Testis (tissue), 3 donors: ENCODE results near the gene DLX4. TPM values are rescaled to one million over a fixed set of nuclear protein-coding genes. Genes with fewer than 3 reads are reported as not detected.

Source experiments
- DNase-seq: peaks from one replicate; pipeline ENCODE4 v3.0.0-alpha.2; 2019
- H3K27ac ChIP-seq, 2 donors: fragments of 200-600 bp; sonication (generic); one replicate each; pipeline ENCODE4 v1.5.1; 2019
- H3K27me3 ChIP-seq: fragments of 200-600 bp; sonication (generic); one replicate; pipeline ENCODE4 v1.5.1; 2019
- H3K36me3 ChIP-seq: fragments of 200-600 bp; sonication (generic); one replicate; pipeline ENCODE4 v1.5.1; 2017; ENCODE audit warnings: low read depth; ENCODE audit errors: missing control alignments
- H3K4me1 ChIP-seq: fragments of 200-600 bp; sonication (generic); one replicate; pipeline ENCODE4 v1.5.1; 2019
- H3K4me3 ChIP-seq, 2 donors: fragments of 200-600 bp; sonication (generic); one replicate each; pipeline ENCODE4 v1.5.1; 2017 to 2019
- H3K9me3 ChIP-seq: fragments of 200-600 bp; sonication (generic); one replicate; pipeline ENCODE4 v1.5.1; 2017
- POLR2A ChIP-seq: fragments of 450-650 bp; IDR thresholded peaks from one replicate; pipeline ENCODE4 v1.6.1; 2017; ENCODE audit warnings: antibody characterized with exemption, mild to moderate bottlenecking, moderate library complexity
- WGBS, 2 donors: methylation state at CpG; one replicate each; pipeline ENCODE4 v1.1.5; 2018; 5-methylcytosine and 5-hydroxymethylcytosine counted together
- intact Hi-C: fragments of 100-400 bp; cut with DNase I; formaldehyde crosslinking; loops from one replicate; pipeline ENCODE4 v1.15.1; 2023; ENCODE audit warnings: low total_unique reads
- polyA plus RNA-seq: library from polyadenylated mRNA; stranded (reverse); fragments of 350-450 nt; fragmentation: Illumina TruSeq; extraction: RNeasy Lipid Tissue Mini Kit (QIAGEN cat#74804); gene quantifications from one replicate; pipeline ENCODE4 v1.2.3, GENCODE V29; 2014; ENCODE audit warnings: low read depth, low replicate concordance; ENCODE audit not compliant: insufficient read depth
- total RNA-seq, 2 donors: library from RNA; depleted of rRNA; stranded (reverse); fragments of >200 nt; gene quantifications; one replicate each; pipeline ENCODE4 v1.2.3, GENCODE V29; 2016
- TF ChIP-seq, protein P1 (sequence below), 3 experiments: fragments of 450-650 bp in 2 of 3; fragments of 200-600 bp in 1 of 3; sonication (generic) in 1 of 3; IDR thresholded peaks; one replicate each; pipeline ENCODE4 v1.5.1; 2016 to 2019; ENCODE audit warnings: antibody characterized with exemption in 3 of 3, mild to moderate bottlenecking in 2 of 3, moderate library complexity in 1 of 3

The DLX4 gene
- total and polyA plus RNA-seq, 3 donors from 2014 or later = 0.30 to 1.2 (median 0.37) TPM

GRCh38 chr17:50015146-50015545 lies 46.2 kb downstream of the DLX4 start:
- Histone ChIP-seq H3K4me1 (no peaks in the 10 kb centered on the region), H3K4me3 (no peak overlapping the region), H3K36me3 (no peaks in the 10 kb centered on the region), H3K27me3 (no peaks in the 10 kb centered on the region), H3K27ac (no peak overlapping the region), H3K9me3 (no peaks in the 10 kb centered on the region)
- TF ChIP-seq POLR2A = no peak
- TF ChIP-seq, protein P1, sequence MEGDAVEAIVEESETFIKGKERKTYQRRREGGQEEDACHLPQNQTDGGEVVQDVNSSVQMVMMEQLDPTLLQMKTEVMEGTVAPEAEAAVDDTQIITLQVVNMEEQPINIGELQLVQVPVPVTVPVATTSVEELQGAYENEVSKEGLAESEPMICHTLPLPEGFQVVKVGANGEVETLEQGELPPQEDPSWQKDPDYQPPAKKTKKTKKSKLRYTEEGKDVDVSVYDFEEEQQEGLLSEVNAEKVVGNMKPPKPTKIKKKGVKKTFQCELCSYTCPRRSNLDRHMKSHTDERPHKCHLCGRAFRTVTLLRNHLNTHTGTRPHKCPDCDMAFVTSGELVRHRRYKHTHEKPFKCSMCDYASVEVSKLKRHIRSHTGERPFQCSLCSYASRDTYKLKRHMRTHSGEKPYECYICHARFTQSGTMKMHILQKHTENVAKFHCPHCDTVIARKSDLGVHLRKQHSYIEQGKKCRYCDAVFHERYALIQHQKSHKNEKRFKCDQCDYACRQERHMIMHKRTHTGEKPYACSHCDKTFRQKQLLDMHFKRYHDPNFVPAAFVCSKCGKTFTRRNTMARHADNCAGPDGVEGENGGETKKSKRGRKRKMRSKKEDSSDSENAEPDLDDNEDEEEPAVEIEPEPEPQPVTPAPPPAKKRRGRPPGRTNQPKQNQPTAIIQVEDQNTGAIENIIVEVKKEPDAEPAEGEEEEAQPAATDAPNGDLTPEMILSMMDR (IDR thresholded peaks at IDR 0.05) = no peak
- WGBS, 2 donors = 86 to 92% methylated on average over 2 of the region's 2 CpGs
- no peak for DNase-seq
- intact Hi-C loops = no loop called here

DNA sequence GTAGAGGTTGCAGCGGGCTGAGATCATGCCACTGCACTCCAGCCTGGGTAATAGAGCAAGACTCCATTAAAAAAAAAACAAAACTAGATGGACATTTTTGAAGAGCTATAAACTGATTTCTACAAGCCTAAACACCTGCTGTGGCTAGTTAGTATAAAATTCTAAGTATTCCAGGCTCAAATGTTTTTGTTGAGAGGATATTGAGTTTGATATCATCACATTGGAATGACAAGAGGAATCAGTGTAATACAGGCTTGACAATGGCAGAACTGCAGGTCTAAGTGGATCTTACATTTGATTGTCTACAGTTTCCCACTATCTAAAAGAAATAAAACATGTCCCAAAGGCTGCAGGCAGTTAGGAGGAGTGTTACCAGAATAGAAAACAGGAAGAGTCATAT lies 49.9 kb downstream of the DLX4 start:
- no peak for DNase-seq
- WGBS, 2 donors = 82 to 91% methylated on average over 1 of the region's 1 CpG
- H3K27ac ChIP-seq = no peak overlapping the region
- no peaks in the 10 kb centered on the region for H3K9me3 ChIP-seq
- intact Hi-C loops = no loop called here
- no peaks in the 10 kb centered on the region for H3K27me3 ChIP-seq
- H3K4me1 ChIP-seq = no peaks in the 10 kb centered on the region
- no peak overlapping the region for H3K4me3 ChIP-seq
- no peaks in the 10 kb centered on the region for H3K36me3 ChIP-seq
- TF ChIP-seq, protein P1 (IDR thresholded peaks at IDR 0.05) = no peak
- TF ChIP-seq POLR2A = no peak

DNA sequence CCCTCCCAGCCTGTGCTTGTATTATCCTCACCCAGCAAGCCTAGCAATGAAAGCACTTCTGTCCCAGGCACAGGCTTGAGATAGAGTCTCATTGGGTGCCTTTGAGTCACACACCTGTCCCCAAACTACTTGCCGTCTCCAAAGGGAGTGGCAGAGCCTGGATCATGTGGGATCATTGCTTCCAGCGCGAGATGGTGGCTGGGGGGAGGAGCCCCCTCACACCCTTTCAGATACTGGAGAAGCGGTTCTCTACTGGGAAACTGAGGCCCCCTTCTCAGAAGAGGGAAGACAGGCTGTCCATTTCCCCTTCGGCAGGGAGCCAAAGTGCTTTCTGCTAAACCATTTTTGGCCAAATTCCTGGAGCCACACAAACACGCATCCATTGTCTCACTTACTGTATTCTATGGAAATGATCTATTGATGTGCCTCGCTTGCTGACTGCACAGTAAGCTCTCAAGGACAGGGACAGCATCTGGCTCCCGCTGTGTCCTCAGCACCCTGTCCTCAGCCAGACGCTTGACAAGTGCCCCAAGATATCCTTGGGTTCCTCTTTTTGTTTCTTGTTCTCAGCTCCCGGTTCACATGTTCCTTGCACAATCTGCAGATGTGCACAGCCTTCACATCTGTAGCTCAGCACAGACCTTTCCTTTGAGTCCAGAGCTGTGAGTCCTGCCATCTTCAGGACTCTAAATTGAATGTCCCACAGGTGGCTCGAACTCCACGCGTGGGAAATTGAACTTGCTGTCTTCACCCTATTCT lies 52.0 kb downstream of the DLX4 start:
- no peaks in the 10 kb centered on the region for H3K36me3 ChIP-seq
- no peaks in the 10 kb centered on the region for H3K9me3 ChIP-seq
- H3K27ac ChIP-seq = no peak overlapping the region
- intact Hi-C loops = no loop called here
- WGBS, 2 donors = 66 to 68% methylated on average over 13 of the region's 13 CpGs
- H3K27me3 ChIP-seq = no peaks in the 10 kb centered on the region
- H3K4me1 ChIP-seq = no peaks in the 10 kb centered on the region
- no peak overlapping the region for H3K4me3 ChIP-seq
- no peak for DNase-seq
- TF ChIP-seq, protein P1 (IDR thresholded peaks at IDR 0.05) = no peak
- no peak for TF ChIP-seq POLR2A

GRCh38 chr17:50021681-50022370 lies 52.8 kb downstream of the DLX4 start:
- H3K27me3 ChIP-seq = no peaks in the 10 kb centered on the region
- H3K4me3 ChIP-seq = no peak overlapping the region
- intact Hi-C loops = no loop called here
- no peak overlapping the region for H3K27ac ChIP-seq
- no peaks in the 10 kb centered on the region for H3K9me3 ChIP-seq
- no peaks in the 10 kb centered on the region for H3K4me1 ChIP-seq
- no peak for TF ChIP-seq POLR2A
- TF ChIP-seq, protein P1 (IDR thresholded peaks at IDR 0.05) = no peak
- 90 to 96% methylated on average over 6 of the region's 6 CpGs for WGBS, 2 donors
- DNase-seq = no peak
- no peaks in the 10 kb centered on the region for H3K36me3 ChIP-seq
